GM18502 (cell line): ENCODE data around the gene SLC2A10.
"Not testable (repeated sequence)": the region's sequence is repeated elsewhere in the genome, so short reads cannot be mapped to it uniquely, and the experiment has no call there.

Experiments
- ATAC-seq: cut with Tn5 transposase; IDR thresholded peaks from one replicate; pipeline ENCODE4 v1.9.1; 2021; ENCODE audit warnings: mild to moderate bottlenecking; ENCODE audit not compliant: unreplicated experiment, poor library complexity

SLC2A10 gene

DNA sequence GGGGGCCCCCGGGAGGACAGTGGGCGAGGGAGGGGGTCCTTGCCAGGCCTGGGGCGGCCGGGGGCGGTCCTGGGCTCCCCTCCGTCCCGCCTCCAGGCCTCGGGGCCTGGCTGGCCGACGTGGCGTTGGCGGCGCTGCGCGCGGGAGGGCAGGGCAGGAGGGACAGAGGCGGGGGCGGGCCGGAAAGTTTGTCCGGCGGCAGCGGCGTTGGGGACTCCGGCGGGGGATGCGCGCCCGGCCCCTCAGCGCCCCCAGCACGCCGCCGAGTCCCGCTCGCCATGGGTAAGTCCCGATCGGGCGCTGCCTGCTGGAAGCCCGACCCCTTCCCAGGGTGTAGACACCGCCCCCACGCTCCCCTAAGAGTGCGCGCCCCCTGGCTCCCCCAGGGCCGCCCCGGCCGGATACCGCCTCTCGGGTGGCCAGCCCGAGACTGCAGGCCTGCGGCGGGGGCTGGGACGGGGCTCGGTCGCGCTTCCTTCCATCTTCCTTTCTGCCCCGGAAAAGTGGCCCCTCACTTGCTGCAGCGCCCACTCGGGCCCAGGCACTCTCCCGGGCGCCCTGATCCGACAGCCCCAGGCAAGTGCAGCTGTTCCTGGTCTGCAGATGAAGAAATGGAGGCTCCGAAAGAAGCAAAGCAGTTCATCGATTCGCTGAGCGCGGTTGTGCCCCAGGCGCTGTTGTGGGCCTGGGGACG, at the start of gene SLC2A10:
SLC2A10 (plus strand) TSS at position 191 of the 694 bp plus-strand sequence; CDS start at position 279, 88 bp downstream.
- no peak for ATAC-seq

- ATAC-seq = no peak
These were observed 49.0 kb upstream of the SLC2A10 start for GRCh38 chr20:46660487-46660886.

DNA sequence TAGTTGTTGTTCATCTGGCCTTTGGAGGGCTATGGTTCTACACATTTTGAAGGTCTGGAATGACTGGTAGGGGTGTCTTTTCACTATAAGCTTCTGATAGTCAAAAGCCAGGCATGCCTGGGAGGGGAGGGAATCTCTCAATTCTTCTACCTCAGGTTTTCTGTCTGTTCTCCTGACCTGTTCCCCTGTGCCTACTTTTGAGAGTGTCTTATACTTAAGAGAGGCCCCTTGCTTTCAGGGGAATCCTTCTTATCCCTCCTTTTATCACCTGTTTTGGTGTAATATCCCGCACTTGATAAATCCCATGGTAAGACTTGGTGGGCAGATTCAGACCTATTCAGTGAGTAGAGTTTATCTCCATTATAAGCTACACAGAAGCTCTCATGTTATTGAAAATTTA, 47.8 kb upstream of the SLC2A10 start:
- no peak for ATAC-seq

DNA sequence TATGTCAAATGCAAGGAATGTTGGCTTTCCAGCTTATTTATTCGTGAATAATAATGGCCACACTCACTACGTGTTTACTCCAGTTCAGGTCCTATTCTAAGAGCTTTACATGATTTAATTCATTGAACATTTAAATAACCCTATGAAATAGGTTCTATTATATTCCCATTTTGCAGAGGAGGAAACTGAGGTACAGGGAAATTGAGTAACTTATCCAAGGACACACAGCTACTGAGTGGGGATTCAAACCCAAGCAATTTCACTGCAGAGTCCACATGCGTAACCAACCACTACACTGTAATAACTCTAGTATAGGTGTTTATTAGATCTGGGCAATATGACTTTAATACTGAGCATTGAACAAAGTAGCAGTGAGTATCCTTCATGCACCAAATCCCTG, 45.9 kb upstream of the SLC2A10 start:
- ATAC-seq = no peak

- no peak for ATAC-seq
These were observed 43.8 kb upstream of the SLC2A10 start for GRCh38 chr20:46665602-46666001.

- ATAC-seq = no peak
These were observed 43.1 kb upstream of the SLC2A10 start for GRCh38 chr20:46666306-46666705.

DNA sequence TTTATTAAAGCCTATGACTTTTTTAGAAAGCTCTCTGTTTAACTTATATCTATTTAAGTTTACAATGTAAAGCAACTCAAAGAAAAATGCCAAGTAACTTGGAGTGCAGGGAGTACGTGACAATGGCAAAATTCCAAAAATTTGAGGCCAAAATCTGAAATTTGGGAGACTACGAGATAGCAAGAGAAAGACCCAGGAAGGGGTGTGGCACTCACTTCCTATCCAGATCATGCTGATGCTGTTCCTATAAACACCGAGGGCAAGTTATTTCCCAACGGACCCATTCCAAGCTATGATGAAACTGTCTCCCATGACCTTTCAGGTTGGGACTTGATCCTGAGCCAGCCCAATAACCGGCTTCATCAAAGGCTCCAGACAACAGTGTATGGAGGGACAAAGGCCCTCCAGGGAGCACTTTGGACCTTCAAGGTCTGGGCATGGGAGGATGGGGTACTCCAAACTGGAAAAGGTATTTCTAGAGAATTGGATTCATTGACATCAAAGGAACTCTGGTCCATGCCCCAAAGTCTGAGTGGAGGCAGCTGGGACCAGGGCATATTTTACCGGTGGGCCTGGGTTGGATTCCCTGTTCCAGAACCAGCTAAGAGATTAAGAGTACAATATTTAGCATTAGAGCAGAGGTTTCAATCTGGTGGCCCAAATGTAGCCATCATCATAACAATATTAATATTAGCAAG, 42.5 kb upstream of the SLC2A10 start:
- no peak for ATAC-seq

DNA sequence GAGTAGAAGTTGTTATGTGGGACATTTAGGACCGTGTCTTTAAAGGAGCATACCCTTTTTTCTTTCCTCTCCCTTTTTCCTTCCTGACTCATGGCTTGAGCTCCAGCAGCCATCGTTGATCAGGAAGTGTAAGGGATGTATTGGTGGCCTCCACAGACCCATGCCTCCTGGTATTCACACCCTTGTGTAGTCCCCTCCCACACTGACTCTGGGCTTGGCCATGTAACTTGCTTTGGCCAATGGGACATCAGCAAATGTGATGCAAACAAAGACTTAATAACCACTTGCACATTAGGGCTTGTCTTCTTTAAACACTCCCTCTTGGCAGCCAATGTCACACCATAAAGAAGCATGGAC, 39.2 kb upstream of the SLC2A10 start:
- no peak for ATAC-seq

GRCh38 chr20:46670585-46671584, 38.6 kb upstream of the SLC2A10 start:
- no peak for ATAC-seq

GRCh38 chr20:46671866-46672542, 37.4 kb upstream of the SLC2A10 start:
- ATAC-seq = no peak

- no peak for ATAC-seq
These were observed 36.8 kb upstream of the SLC2A10 start for GRCh38 chr20:46672543-46673148.

- ATAC-seq = no peak
These were observed 35.8 kb upstream of the SLC2A10 start for GRCh38 chr20:46673394-46674252.

- no peak for ATAC-seq
These were observed 35.0 kb upstream of the SLC2A10 start for GRCh38 chr20:46674253-46675083.

- ATAC-seq = not testable (repeated sequence)
These were observed 32.7 kb upstream of the SLC2A10 start for GRCh38 chr20:46676649-46677316.

DNA sequence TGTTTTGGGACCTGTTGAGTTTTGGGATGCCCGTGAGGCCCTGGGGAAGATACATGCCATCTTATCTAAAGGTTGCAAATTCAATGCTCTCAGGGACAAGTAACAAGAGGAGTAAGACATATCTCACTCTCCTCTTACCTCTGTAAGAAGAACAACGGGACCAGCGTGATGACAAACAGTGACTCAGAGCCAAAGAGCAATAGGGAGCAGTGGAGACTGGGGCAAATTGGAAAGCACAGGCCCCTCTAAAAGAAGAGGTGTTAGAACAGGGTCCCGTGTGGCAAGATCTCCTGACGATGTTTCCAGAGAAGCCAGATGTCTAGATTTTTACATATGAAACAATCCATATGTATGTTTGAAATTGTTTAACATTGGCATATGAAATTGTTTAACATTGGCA, 31.8 kb upstream of the SLC2A10 start:
- ATAC-seq = no peak

DNA sequence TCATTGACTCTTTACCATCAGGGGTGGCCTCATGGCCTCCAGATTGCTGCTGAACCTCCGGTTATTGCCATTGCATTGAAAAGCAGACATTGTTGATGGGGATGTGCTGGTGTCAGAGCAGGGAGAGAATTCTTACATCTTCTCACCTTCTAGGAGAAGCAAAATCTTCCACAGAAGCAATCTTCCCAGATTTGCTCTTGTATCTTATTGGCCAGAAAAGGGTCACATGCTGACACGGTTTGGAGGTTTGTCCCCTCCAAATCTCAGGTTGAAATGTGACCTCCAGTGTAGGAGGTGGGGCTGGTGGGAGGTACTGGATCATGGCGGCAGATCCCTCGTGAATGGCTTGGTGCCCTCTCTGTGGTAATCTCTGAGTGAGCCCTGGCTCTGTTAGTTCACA, 30.9 kb upstream of the SLC2A10 start:
- ATAC-seq = no peak

- ATAC-seq = no peak
These were observed 28.8 kb upstream of the SLC2A10 start for GRCh38 chr20:46680684-46681031.
